22Rv1 (cell line): Measurements from ENCODE around the gene HMGB3.

Experiments
- ZFX ChIP-seq: fragments of 450-650 bp; IDR thresholded peaks from 2 replicates; pipeline ENCODE4 v1.6.1; 2017; ENCODE audit warnings: antibody characterized with exemption, borderline replicate concordance
- TF ChIP-seq, protein P1 (sequence below): fragments of 450-650 bp; IDR thresholded peaks from 2 replicates; pipeline ENCODE4 v1.5.1; 2017; ENCODE audit warnings: mild to moderate bottlenecking

DNA sequence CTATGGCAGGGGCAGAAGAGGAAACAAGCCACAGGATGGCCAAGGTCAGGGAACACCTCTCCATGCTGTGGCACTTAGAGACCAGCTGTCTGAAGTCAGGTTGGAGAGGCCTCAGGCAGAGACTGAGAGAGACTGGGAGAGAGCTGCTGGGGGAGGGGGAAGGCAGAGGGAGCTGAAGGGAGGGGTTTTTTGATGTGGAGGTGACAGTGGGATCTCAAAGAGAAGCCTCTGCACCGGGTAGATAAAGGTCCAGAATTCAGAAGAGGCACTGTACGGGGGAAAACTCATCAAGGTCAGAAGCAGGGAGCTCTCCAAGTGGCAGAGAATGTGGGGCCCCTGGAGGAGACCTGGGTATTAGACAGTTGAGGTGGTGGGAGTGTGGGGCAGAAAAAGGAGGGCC, 41.6 kb upstream of the HMGB3 start:
- TF ChIP-seq, protein P1, sequence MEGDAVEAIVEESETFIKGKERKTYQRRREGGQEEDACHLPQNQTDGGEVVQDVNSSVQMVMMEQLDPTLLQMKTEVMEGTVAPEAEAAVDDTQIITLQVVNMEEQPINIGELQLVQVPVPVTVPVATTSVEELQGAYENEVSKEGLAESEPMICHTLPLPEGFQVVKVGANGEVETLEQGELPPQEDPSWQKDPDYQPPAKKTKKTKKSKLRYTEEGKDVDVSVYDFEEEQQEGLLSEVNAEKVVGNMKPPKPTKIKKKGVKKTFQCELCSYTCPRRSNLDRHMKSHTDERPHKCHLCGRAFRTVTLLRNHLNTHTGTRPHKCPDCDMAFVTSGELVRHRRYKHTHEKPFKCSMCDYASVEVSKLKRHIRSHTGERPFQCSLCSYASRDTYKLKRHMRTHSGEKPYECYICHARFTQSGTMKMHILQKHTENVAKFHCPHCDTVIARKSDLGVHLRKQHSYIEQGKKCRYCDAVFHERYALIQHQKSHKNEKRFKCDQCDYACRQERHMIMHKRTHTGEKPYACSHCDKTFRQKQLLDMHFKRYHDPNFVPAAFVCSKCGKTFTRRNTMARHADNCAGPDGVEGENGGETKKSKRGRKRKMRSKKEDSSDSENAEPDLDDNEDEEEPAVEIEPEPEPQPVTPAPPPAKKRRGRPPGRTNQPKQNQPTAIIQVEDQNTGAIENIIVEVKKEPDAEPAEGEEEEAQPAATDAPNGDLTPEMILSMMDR, result no peak
- no peak for TF ChIP-seq ZFX
